ENCODE measurements around the gene PCSK5.

DNA sequence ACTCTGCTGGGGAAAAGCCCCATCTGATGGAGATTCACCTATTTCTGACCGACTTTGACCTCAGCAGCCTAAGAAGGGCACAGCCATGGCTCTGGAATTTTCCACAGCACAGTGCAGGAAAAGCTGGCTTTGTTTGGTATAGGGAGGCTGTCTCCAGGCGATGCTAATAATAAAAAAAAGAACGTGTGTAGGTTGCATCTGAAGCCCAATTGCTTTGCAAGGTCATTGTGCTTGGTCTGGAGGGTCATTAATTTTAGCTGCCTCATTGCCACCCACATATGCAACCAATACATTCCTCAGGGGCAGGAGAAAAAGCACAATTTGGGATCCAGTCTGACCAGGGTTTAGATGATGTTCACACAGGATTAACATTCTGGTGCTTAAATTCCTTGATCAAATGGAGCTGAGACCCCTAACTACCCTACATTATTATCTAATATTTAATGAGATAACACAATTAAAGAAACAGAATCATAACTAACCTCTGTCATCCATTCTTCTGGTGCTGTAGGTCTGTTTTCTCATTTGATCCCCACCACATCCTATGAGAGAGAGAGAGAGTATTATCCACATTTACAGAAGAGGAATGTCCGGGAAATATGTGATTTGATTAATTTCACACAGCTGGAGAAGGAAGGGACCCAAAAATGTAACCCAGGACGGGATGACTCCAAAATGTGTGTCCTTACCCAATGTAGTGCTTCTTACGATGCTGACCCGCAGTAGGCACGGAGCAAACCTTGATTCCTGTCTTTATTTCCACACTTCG, 327.8 kb downstream of the PCSK5 start:
- TF ChIP-seq, protein P1, sequence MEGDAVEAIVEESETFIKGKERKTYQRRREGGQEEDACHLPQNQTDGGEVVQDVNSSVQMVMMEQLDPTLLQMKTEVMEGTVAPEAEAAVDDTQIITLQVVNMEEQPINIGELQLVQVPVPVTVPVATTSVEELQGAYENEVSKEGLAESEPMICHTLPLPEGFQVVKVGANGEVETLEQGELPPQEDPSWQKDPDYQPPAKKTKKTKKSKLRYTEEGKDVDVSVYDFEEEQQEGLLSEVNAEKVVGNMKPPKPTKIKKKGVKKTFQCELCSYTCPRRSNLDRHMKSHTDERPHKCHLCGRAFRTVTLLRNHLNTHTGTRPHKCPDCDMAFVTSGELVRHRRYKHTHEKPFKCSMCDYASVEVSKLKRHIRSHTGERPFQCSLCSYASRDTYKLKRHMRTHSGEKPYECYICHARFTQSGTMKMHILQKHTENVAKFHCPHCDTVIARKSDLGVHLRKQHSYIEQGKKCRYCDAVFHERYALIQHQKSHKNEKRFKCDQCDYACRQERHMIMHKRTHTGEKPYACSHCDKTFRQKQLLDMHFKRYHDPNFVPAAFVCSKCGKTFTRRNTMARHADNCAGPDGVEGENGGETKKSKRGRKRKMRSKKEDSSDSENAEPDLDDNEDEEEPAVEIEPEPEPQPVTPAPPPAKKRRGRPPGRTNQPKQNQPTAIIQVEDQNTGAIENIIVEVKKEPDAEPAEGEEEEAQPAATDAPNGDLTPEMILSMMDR (IDR thresholded peaks at IDR 0.05; ENCODE audit: poor library complexity): no peak
- TF ChIP-seq EZH2 (IDR thresholded peaks at IDR 0.05; ENCODE audit: borderline replicate concordance) (no peak), EZH2phosphoT487 (IDR thresholded peaks at IDR 0.05; ENCODE audit: low read depth, severe bottlenecking, unreplicated experiment) (no peak)
